Lower lobe of right lung (tissue), 2 donors: Measurements from ENCODE around the gene PLVAP. TPM values are rescaled to one million over a fixed set of nuclear protein-coding genes. Genes with fewer than 3 reads are reported as not detected.

Experiments
- ATAC-seq, 2 donors: fragments of 200-7000 bp; cut with Tn5 transposase; one replicate each; pipeline ENCODE4 v1.9.1; 2020 to 2022; ENCODE audit warnings: mild to moderate bottlenecking in 2 of 2, moderate library complexity in 2 of 2
- DNase-seq: peaks from one replicate; pipeline ENCODE4 v3.0.0-alpha.2; 2020
- H3K27ac ChIP-seq: fragments of 200-600 bp; one replicate; pipeline ENCODE4 v1.8.0; 2022
- H3K27me3 ChIP-seq: fragments of 200-600 bp; one replicate; pipeline ENCODE4 v1.8.0; 2022; ENCODE audit warnings: low read depth
- H3K36me3 ChIP-seq: fragments of 200-600 bp; one replicate; pipeline ENCODE4 v1.8.0; 2022; ENCODE audit warnings: mild to moderate bottlenecking
- H3K4me1 ChIP-seq: fragments of 200-600 bp; one replicate; pipeline ENCODE4 v1.8.0; 2022
- H3K4me3 ChIP-seq: fragments of 200-600 bp; one replicate; pipeline ENCODE4 v1.8.0; 2022; ENCODE audit warnings: mild to moderate bottlenecking
- H3K9me3 ChIP-seq: fragments of 200-600 bp; one replicate; pipeline ENCODE4 v1.8.0; 2022
- CTCF ChIP-seq: fragments of 200-600 bp; IDR thresholded peaks from one replicate; pipeline ENCODE4 v1.8.0; 2022; ENCODE audit warnings: antibody characterized with exemption, mild to moderate bottlenecking
- intact Hi-C: fragments of 100-400 bp; cut with DNase I; formaldehyde crosslinking; loops from one replicate; pipeline ENCODE4 v1.11.0; 2022
- total RNA-seq: library from RNA; stranded (reverse); fragmentation: NEBNext Ultra II Directional; extraction: Animal tissue kit (Norgen Biotek cat#: 25700); gene quantifications from one replicate; pipeline ENCODE4 v1.2.1, GENCODE V29; 2021
- donor health status: DM: no; HTN: yes; CAD: no; lungs with severe emphysema.

The PLVAP gene
- total RNA-seq, 1 donor from 2014 or later = 25.9 TPM

DNA sequence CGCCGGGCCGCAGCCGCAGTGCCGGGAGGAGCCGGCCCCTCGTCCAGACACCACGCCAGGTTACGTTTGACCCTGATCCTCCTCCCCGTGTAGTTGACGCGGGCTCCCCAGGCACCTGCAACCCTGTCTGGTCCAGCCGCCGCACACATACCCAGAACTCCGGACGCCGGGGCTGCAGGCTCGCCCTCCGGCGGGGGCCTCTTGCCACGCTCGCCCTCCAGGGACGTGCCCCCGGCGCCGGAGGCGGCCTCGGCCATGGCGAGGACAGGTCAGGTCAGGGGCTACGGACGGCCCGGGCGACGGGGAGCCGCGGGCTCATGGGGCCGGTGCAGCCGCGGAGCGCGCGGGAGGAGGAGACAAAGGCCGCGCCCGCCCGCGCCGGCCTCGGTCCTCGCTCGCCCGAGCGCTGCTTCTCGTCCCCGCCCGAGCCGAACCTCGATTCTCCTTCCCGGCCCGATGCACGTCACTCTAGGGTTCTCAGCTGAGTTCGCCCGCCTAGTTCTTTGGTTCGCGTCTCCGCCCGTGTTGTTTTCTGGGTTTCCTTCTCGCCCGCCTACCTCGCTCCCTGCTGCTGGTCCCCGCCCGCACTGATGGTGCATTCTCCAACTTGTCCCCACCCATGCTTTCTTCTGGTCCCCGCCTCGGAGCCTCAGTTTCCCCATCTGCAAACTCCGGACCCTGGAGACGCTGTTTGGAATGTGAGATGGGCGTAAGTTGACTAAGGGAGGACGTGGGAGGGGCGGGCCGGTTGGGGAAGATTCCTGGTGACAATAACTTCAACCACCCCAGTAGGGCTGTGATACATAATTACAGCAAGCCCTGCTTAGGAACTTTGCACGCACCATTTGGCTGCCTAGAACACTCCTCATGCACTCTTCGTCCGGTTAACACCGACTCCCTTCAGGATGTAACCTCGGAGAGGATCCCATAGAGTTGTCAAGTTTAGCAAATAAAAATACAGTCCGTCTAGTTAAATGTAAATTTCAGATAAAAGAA, 42.4 kb downstream of the PLVAP start, which contains the start of gene ANO8:
TSS of gene ANO8 (minus strand) at position 442 of the 996 bp plus-strand sequence. CDS start at position 257, 185 bp downstream.
- ATAC-seq = peak; percentile 82 to 89
- TF ChIP-seq CTCF = no peak

GRCh38 chr19:17333611-17334413, 43.3 kb downstream of the PLVAP start:
- Histone ChIP-seq H3K4me1 (peaks cover 42% of the 10 kb centered on the region), H3K27ac (peak overlapping the region; percentile 81), H3K4me3 (peak overlapping the region; percentile 88), H3K27me3 (peaks cover 9% of the 10 kb centered on the region), H3K36me3 (no peaks in the 10 kb centered on the region), H3K9me3 (no peaks in the 10 kb centered on the region)
- ATAC-seq = no peak
- intact Hi-C loops = no loop called here
- TF ChIP-seq CTCF = no peak
- no peak for DNase-seq

More for the DNA sequence above, 42.4 kb downstream of the PLVAP start, which contains the start of gene ANO8:
- intact Hi-C loops = no loop called here
- peak within 1 kb of the TSS; percentile 88 for H3K4me3 ChIP-seq
- H3K4me1 ChIP-seq = peaks cover 33% of the 10 kb centered on the region
- DNase-seq = peak; percentile 96
- H3K27ac ChIP-seq = peak within 1 kb of the TSS; percentile 81
- peaks cover under 1% of the 10 kb centered on the region for H3K27me3 ChIP-seq
- no peaks in the 10 kb centered on the region for H3K9me3 ChIP-seq
- no peaks in the 10 kb centered on the region for H3K36me3 ChIP-seq

DNA sequence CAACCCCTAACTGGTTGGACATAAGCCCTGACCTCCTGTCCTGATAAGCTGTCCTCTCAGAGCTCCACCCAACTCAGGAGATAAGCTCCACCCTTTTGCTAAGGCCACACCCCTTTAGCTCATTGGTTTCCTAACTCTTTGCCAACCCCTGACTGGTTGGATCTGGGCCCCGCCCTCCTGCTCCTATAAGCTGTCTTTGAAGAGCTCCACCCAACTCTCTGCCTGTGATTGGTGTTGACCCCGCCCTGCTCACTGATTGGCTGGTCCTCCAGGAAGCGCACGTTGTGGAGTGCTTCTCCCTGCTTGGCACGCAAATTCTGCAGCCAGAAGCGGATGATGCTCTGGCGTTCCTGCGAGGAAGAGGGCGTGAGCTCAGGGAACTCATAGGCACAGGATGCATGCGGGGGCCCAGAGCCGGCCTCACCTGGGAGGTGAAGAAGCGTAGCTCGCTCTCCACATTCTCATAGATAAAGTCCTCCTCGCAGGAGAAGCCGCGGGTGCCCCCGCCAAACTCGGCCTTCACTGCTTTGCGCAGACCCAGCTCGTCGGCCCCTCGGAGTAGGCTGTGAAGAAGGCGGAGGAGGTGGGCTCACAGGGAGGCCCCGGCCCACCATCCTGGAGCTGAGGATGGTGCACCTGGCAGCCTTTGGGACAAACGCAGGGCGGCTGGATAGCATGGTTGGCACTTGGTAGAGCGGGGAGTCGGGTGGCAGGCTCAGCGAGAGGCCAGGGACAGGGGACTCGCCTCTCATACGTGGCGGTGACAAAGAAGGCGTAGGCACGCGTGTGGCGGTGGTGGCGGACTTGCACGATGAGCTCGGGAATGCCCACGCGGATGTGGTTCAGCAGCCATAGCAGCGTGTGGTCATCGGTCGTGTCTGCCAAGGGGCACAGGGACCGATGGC, 44.2 kb downstream of the PLVAP start:
- H3K9me3 ChIP-seq = no peaks in the 10 kb centered on the region
- no peaks in the 10 kb centered on the region for H3K36me3 ChIP-seq
- peaks cover 34% of the 10 kb centered on the region for H3K4me1 ChIP-seq
- no peak for TF ChIP-seq CTCF
- DNase-seq = no peak
- no peak overlapping the region for H3K4me3 ChIP-seq
- ATAC-seq = no peak
- peaks cover 9% of the 10 kb centered on the region for H3K27me3 ChIP-seq
- H3K27ac ChIP-seq = no peak overlapping the region
- intact Hi-C loops = no loop called here

DNA sequence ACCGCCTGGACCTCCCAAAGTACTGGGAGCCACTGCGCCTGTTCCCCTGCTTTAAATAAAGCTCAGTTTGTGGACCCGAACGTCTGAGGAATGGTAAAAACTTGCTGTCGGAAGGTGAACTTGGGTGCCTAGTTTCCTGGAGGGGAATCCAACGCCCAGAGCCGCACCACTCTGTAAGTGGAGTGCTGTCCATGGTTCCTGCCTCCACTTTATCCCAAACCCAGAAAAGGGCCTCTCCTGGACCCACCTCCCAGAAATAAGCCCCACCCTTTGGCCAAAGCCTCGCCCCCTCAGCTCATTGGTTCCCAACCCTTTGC, 44.8 kb downstream of the PLVAP start:
- H3K27ac ChIP-seq = no peak overlapping the region
- no peak for TF ChIP-seq CTCF
- intact Hi-C loops = no loop called here
- no peaks in the 10 kb centered on the region for H3K36me3 ChIP-seq
- no peak overlapping the region for H3K4me3 ChIP-seq
- ATAC-seq (no peak), DNase-seq (no peak)
- H3K4me1 ChIP-seq = peaks cover 35% of the 10 kb centered on the region
- H3K27me3 ChIP-seq = peaks cover 9% of the 10 kb centered on the region
- H3K9me3 ChIP-seq = no peaks in the 10 kb centered on the region
